GM12801 (cell line): Measurements from ENCODE around the gene TRIM62.

Source experiments
- TF ChIP-seq, protein P1 (sequence below): IDR thresholded peaks from one replicate; pipeline ENCODE4 v1.5.1; 2011; ENCODE audit warnings: control low read depth; ENCODE audit not compliant: insufficient read length; ENCODE audit errors: extremely low read depth

The TRIM62 gene

DNA sequence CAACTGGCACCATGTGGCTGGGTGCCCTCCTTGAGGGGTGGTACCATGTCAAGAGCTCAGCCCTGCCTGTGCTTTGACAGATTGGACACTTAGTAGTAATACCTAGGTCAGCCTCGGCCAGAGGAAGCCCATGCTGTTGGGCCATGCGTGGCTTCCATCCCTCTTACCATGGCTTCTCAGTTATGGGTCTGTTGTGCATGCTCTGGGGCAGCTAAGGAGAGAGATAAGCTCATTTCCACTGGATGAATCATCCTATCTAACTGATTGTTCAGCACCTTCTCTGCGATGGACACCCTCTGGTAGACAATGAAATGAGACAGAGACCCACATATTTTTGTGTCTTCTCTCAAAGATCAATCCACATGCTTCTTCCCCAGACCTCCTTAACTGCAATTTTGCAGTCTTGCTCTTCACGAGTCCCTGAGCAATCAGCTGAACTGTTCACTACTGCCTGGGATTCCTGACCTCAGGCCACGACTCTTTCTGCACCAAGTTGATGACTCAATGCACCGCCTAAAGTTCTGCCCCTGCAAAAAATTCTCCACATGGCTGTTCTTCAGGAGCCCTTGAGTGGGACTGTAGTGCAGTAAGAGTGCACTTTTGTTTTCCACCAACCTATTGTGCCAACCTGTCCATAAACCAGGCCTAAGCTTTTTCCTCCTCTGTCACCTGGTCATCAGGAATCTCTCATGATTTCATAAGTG is 6.9 kb upstream of the TRIM62 start:
- TF ChIP-seq, protein P1, sequence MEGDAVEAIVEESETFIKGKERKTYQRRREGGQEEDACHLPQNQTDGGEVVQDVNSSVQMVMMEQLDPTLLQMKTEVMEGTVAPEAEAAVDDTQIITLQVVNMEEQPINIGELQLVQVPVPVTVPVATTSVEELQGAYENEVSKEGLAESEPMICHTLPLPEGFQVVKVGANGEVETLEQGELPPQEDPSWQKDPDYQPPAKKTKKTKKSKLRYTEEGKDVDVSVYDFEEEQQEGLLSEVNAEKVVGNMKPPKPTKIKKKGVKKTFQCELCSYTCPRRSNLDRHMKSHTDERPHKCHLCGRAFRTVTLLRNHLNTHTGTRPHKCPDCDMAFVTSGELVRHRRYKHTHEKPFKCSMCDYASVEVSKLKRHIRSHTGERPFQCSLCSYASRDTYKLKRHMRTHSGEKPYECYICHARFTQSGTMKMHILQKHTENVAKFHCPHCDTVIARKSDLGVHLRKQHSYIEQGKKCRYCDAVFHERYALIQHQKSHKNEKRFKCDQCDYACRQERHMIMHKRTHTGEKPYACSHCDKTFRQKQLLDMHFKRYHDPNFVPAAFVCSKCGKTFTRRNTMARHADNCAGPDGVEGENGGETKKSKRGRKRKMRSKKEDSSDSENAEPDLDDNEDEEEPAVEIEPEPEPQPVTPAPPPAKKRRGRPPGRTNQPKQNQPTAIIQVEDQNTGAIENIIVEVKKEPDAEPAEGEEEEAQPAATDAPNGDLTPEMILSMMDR: no peak

DNA sequence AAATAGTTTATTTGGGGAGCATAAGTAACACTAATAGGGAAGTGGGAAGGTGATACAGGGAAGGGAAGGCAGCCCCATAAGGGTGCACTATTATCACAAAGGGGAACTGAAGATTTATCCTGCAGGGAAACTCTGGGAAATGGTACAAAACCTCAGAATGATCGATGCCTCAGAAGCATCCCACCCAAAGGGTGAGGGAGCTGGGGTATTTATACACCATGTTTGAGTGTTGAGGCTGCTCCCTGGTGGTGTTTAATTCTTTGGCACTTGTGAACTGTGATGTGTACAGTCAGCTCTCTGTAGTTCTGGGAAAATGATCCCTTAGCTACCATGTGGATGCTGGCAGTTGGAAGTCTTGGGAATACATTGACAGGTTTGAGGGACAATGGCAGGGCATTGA is 5.1 kb upstream of the TRIM62 start:
- TF ChIP-seq, protein P1: no peak

- TF ChIP-seq, protein P1: no peak
These were observed 3.7 kb upstream of the TRIM62 start for GRCh38 chr1:33185541-33185940.

GRCh38 chr1:33183306-33183705 is 1.5 kb upstream of the TRIM62 start:
- TF ChIP-seq, protein P1: no peak

GRCh38 chr1:33182896-33183295 is 1.1 kb upstream of the TRIM62 start:
- TF ChIP-seq, protein P1: no peak

GRCh38 chr1:33182401-33182841 is 578 bp upstream of the TRIM62 start:
- TF ChIP-seq, protein P1: no peak

- TF ChIP-seq, protein P1: no peak
These were observed 642 bp downstream of the TRIM62 start for GRCh38 chr1:33180911-33181890.
